GM21360 (cell line): ENCODE data around the gene C2CD2L.
A peak's percentile ranks its signal among the peaks of the same experiment; 100 is the strongest.
"Not testable (repeated sequence)": the region's sequence is repeated elsewhere in the genome, so short reads cannot be mapped to it uniquely, and the experiment has no call there.

Source experiments
- ATAC-seq: cut with Tn5 transposase; IDR thresholded peaks from one replicate; pipeline ENCODE4 v1.9.1; 2021; ENCODE audit warnings: mild to moderate bottlenecking, moderate library complexity; ENCODE audit not compliant: unreplicated experiment

The C2CD2L gene

GRCh38 chr11:119113716-119114115, 6.6 kb downstream of the C2CD2L start:
- no peak for ATAC-seq

GRCh38 chr11:119114351-119114750, 7.2 kb downstream of the C2CD2L start:
- ATAC-seq, result no peak

GRCh38 chr11:119115484-119116234, 8.5 kb downstream of the C2CD2L start:
- no peak for ATAC-seq

- ATAC-seq, result no peak
These were observed 9.1 kb downstream of the C2CD2L start for GRCh38 chr11:119116235-119116594.

- no peak for ATAC-seq
These were observed 9.5 kb downstream of the C2CD2L start for GRCh38 chr11:119116601-119117000.

- ATAC-seq, result no peak
These were observed 10.0 kb downstream of the C2CD2L start for GRCh38 chr11:119117004-119117706.

GRCh38 chr11:119118227-119118626, 11.1 kb downstream of the C2CD2L start:
- no peak for ATAC-seq

- no peak for ATAC-seq
These were observed 11.8 kb downstream of the C2CD2L start for GRCh38 chr11:119118946-119119345.

GRCh38 chr11:119120639-119121007, 13.5 kb downstream of the C2CD2L start:
- no peak for ATAC-seq

GRCh38 chr11:119121008-119121810, 14.1 kb downstream of the C2CD2L start, which contains the start of gene HINFP:
TSS of gene HINFP (plus strand) at chr11:119121580. CDS start at chr11:119126945, 5,365 bp downstream.
- peak; percentile 98 for ATAC-seq

GRCh38 chr11:119121811-119122124, 14.6 kb downstream of the C2CD2L start:
- ATAC-seq, result no peak

- no peak for ATAC-seq
These were observed 18.7 kb downstream of the C2CD2L start for GRCh38 chr11:119125821-119126220.

- ATAC-seq, result no peak
These were observed 19.6 kb downstream of the C2CD2L start for GRCh38 chr11:119126675-119127268.

GRCh38 chr11:119130662-119131061, 23.5 kb downstream of the C2CD2L start:
- no peak for ATAC-seq

- no peak for ATAC-seq
These were observed 27.3 kb downstream of the C2CD2L start for GRCh38 chr11:119134389-119134978.

- not testable (repeated sequence) for ATAC-seq
These were observed 32.1 kb downstream of the C2CD2L start for GRCh38 chr11:119139276-119139675.

GRCh38 chr11:119144825-119145486, 37.8 kb downstream of the C2CD2L start:
- no peak for ATAC-seq

- ATAC-seq, result no peak
These were observed 38.4 kb downstream of the C2CD2L start for GRCh38 chr11:119145551-119145950.

GRCh38 chr11:119147604-119148333, 40.6 kb downstream of the C2CD2L start:
- no peak for ATAC-seq

GRCh38 chr11:119148720-119149017, 41.5 kb downstream of the C2CD2L start:
- ATAC-seq, result no peak
